GM18867 (cell line): ENCODE data around the gene VPS4A.
"Not testable (repeated sequence)": the region's sequence is repeated elsewhere in the genome, so short reads cannot be mapped to it uniquely, and the experiment has no call there.

Source experiments
- ATAC-seq: cut with Tn5 transposase; IDR thresholded peaks from one replicate; pipeline ENCODE4 v1.9.1; 2021; ENCODE audit warnings: mild to moderate bottlenecking, moderate library complexity; ENCODE audit not compliant: unreplicated experiment

The VPS4A gene

DNA sequence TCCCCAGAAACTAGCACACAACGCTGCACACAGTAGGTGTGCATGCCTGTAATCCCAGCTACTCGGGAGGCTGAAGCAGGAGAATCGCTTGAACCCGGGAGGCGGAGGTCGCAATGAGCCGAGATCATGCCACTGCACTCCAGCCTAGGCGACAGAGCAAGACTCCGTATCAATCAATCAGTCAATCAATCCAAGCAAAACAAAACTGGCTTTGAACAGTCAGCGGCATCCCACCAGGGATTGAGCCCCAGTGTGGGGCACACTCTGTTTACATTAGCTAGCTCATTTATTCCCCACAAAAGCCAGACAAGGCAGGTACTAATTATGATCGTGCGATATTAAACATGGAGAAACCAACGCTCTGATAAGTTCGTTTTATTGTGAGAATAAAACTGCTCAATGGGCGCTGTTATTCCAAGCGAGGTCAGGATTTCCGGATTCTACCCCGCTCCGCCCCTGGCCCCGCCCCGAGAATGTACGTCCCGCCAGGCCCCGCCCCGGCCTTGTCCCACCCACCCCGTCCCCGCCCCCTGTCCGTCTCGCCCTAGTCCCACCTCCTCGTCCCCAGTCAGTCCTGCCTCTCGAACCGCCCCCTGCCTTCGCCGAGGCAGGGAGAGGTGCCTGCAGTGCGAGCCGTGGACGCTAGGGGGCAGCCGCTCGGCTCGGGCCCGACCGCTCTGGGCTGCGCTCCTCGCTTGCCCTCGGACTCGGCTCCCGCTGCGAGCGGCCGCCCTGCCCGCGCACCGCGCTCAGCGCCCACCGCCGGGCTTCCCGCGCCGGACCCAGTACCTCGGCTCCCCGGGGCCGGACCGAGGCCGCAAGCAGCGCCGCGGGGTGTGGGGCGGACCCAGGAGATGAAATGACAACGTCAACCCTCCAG lies at the start of gene VPS4A:
TSS of gene VPS4A (plus strand) at position 698 of the 880 bp plus-strand sequence. CDS start at position 860, 162 bp downstream.
- ATAC-seq, result peak; percentile 90

DNA sequence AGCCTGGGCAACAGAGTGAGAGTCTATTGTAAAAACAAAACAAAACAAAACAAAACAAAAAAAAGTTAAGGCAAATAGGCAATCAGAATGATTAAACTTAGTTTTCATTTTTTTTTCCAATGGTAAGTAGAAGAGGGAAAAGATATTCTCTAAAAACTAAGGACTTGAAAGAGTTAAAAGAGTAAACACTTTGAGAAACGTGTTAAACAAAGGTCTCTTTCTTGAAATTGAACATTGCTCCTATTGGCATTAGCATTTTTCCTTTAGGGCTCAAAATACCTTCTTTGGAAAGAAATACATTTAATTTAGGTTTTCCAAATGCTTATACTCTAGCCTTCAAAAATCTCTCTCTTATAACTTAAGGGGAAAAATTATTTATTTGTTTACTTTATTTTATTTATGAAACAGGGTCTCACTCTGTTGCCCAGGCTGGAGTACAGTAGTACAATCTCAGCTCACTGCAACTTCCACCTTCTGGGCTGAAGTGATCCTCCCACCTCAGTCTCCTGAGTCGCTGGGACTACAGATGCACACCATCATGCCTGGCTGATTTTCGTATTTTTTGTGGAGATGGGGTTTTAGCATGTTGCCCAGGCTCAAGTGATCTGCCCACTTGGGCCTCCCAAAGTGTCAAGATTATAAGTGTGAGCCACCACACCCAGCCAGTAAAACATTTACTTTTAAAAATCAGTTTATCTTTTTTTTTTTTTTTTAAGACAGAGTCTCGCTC lies 44.7 kb upstream of the VPS4A start:
- no peak for ATAC-seq

DNA sequence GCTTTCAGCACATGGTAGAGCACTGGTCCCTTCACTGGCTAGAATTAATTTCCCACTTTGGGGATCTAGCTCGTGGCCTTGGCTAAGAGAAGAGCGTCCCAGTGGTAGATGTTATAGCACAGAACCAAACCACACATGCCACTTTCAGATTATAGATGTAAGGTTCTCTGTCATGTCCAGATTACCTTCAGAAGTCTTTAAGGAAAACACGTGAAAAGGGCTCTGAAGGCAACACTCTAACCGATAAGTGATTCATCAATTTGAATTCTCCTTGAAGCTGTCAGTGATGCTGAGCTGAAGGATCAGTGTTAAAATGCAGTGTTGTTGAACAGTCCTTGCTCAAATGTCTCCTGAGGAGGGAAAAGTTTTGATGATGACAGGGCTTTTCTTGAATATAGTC lies 43.5 kb upstream of the VPS4A start:
- no peak for ATAC-seq

DNA sequence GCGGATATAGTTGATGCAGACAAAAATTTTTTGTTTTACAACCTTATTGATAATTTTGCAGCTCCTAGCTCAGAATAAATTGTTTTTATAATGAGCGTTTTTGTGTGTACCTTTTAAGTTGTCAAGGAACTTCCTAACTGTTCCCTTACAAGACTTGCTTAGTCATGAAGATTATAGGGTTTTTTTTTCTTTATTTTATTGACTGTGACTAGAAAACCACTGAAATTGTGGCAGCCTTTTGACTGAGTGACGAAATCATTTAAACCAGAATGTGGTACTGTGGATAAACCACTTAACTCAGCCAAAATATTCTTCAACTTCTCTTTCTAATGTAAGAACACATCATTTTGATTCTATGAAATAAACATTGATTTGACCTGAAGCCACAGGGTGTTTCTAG lies 40.8 kb upstream of the VPS4A start:
- ATAC-seq, result no peak

DNA sequence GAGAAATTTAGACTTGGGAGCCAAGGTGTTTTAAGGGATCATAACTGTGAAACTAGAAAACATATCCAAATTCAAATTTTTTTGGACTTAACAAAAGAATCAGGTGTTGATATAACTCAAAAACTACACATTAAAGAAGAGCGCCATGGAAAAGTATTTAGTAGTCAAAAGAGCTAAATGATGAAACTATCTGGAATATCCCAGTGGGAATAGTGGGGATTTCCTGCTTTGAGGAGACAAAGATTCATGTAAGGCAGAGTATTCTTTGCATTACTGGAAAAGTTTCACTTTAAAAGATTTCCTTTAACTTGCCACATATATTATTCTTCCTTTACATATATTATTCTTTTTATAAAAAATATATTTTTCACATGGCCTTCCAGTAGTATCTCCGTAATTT lies 40.3 kb upstream of the VPS4A start:
- ATAC-seq, result no peak

DNA sequence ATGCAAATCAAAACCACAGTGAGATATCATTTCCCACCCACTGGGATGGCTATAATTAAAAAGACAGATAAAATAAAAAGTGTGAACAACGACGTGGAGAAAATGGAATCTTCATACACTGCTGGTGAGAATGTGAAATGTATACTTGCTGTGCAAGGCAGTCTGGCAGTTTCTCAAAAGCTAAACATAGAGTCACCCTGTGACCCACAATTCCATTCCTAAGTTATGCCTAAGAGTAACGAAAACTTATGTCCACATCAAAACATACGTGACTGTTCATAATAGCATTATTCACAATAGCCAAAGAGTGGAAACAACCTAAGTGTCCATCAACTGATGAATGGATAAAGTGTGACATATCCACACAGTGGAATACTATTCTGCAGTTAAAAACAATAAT lies 38.1 kb upstream of the VPS4A start:
- ATAC-seq, result no peak

DNA sequence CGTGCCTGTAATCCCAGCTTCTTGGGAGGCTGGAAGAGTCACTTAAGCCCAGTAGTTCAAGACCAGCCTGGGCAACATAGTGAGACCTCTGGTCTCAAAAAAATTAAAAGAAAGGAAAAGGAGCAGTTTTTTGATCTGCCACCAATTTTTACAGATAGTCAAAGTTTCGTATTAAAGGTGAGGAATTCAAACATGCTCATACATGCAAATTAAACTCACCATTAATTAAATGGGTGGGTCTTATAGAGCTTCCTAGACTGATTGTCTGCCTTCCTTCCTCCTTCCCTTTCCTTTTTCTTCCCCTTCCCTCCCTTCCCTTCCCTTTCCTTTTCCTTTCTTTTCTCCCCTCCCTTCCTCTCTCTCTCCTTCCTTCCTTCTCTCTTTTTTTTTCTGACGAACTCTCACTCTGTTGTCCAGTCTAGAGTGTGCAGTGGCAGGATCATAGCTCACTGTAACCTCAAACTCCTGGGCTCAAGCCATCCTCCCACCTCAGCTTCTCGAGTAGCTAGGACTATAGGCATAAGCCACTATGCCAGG lies 36.4 kb upstream of the VPS4A start:
- no peak for ATAC-seq

DNA sequence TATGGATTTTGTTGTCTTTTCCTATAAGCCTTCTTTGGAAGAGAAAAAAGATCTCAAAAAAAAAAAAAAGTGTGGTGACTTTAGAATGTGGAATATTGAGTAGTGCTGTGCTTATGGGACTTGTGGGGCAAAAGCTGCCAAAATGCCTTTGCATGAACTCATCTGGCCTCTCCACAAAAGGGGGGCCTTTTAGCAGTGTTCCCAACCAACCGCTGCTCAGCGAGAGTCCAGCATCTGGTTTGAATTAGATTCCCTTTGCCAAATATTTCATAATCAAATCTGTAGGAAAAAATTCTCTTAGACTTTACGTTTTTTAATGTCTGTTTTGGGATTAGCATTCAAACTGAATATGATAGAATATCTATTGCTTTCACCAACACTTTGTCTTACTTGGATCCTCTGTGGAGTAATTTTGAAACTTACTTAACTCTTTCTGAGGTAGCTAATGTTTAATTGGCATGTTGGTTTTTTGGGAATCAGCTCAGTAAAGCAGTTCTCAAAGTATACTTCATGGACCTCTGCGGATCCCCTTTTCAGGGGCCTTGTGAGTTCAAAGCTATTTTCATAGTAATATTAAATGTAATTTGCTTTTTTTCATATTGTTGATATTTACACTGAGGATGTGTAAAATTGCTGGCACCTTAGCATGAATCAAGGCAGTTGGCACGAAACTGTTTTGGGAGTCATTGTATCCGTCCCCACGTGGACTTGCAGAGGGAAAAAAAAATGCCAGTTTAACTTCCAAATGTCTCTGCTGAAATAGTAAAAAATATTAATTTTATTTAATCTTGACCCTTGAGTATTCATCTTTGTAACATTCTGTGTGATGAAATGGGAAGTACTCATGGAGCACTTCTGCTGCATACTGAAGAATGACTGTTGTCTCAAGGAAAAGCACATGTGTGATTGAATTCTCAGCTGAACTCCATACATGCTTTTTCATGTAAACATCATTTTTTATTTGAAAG lies 34.7 kb upstream of the VPS4A start:
- ATAC-seq, result no peak

DNA sequence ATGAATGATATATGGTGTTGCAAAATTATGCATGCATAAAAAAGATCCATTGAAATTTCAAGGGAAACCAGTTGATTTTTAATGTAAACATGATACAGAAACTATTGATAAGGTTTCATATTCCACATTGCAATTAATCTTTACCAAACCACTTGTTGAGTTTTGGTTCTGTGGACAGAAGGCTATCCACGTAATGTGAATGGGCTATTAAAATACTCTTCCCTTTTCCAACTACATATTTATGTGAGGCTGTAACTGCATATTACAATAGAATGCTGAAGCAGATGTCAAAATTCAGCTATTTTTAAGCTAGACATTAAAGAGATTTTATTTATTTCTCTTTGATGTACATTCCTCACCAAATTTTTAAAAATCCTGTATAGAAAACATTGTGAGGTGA lies 33.7 kb upstream of the VPS4A start:
- ATAC-seq, result no peak

DNA sequence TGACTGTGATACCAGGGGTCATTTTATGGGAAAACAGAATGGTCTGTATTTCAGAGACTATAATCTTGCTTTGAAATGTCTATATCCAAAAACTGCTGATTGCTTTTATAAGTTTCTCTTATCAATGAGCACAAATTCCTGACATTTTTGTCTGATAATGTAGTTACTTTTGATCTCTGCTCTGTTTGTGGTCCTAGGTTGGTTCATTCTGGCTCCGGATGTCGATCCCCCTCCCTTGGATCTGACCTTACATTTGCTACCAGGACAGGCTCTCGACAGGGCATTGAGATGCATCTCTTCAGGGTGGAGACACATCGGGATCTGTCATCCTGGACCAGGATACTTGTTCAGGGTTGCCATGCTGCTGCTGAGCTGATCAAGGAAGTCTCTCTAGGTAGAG lies 27.3 kb upstream of the VPS4A start:
- no peak for ATAC-seq

DNA sequence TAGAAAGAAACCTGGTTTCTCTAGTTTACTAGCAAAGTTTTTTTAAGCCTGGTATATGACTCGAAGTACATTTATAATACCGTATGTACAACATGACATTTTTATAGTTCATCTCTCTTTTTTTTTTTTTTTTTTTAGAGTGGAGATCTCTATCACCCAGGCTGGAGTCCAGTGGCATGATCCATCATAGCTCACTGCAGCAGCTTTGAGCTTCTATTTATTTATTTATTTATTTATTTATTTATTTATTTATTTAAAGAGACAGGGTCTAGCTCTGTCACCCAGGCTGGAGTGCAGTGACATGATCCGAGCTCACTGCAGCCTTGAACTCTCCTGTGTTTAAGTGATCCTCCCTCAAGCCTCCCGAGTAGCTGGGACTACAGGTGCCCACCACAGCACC lies 25.9 kb upstream of the VPS4A start:
- no peak for ATAC-seq

DNA sequence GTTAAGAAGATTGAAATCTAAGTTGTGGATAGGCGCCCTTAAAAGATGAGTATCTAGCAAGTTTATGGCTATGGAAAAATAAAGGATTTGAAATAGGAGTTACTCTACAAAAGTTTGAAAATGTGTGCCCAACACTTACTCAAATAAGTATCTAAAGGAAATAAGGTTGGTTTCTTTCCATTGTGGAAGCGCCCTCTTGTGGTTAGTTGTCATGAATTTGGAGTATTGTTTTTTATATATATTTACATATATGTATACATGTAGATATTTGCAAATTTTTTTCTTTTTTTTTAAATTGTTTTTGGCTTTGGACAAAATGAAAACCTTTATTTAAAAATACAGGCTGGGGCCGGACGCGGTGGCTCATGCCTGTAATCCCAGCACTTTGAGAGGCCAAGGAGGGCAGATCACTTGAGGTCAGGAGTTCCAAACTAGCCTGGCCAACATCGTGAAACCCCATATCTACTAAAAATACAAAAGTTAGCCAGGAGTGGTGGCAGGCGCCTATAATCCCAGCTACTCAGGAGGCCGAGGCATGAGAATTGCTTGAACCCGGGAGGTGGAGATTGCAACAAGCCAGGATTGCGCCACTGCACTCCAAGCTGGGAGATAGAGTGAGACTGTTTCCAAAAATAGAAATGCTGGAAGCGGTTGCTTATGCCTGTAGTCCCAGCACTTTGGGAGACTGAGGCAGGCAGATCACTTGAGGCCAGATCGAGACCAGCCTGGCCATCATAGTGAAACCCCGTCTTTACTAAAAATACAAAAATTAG lies 24.0 kb upstream of the VPS4A start:
- ATAC-seq, result no peak

DNA sequence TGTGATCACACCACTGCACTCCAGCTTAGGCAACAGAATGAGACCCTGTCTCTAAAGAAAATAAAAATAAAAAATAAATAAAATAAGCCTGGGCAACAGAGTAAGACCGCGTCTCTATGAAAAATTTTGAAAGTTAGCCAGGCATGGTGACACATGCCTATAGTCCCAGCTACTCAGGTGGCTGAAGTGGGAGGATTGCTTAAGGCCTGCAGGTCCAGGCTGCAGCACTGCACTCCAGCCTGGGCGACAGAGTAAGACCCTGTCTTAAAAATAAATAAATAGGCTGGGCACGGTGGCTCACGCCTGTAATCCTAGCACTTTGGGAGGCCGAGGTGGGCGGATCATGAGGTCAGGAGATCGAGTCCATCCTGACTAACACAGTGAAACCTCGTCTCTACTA lies 19.5 kb upstream of the VPS4A start:
- ATAC-seq, result not testable (repeated sequence)

DNA sequence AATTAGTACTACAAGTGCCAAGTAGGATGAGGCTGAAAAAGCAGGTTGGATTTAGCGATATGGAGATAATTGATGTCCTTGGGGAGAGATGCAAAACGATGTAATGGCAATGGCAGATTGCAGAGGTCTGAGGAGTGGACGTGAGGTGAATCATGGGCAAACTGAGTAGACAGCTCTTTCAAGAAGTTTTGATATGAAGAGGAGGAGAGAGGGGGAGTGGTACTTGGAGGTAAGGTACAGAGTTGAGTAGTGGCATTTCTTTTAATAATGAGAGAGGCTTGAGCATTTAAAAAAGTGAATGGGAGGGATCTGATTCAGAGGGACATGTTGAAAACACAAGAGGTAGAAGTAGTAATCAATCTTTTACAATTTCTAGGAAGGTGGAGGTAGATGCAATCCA lies 17.7 kb upstream of the VPS4A start:
- no peak for ATAC-seq

DNA sequence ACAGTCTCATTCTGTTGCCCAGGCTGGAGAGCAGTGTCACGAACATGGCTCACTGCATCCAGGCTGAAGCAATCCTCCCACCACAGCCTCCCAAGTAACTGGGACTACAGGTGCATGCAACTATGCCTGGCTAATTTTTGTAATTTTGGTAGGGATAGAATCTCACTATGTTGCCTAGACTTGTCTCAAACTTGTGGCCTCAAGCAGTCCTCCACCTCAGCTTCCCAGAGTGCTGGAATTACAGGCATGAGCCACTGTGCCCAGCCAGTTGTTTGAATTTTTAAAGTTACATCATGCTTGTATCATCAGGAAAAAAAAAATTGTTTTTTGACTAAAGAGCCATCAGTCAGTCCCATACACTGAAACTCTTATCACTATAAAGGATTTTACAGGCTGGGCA lies 17.1 kb upstream of the VPS4A start:
- ATAC-seq, result no peak

DNA sequence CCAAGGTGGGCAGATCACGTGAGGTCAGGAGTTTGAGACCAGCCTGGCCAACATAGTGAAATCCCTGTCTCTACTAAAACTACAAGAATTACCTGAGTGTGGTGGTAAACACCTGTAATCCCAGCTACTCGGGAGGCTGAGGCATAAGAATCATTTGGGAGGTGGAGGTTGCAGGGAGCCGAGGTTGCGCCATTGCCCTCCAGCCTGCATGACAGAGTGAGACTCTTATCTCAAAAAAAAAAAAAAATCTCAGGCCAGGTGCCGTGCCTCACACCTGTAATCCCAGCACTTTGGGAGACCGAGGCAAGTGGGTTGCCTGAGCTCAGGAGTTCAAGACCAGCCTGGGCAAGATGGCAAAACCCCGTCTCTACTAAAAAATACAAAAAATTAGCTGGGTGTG lies 14.4 kb upstream of the VPS4A start:
- not testable (repeated sequence) for ATAC-seq

DNA sequence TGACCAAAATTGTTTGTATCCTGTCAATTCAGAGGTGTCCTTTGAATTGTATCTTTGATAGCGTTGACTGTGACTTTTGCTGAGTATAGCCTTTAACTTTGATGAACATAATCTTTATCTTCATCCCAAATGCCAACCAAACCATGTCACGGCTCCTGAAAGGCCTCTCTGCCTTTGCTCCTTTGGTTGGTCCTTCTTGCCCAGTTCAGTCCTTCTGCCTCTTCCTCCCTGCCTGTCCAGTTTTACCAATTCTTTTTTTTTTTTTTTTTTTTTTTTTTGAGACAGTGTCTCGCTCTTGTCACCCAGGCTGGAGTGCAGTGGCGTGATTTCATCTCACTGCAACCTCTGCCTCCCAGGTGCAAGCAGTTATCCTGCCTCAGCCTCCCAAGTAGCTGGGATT lies 12.9 kb upstream of the VPS4A start:
- no peak for ATAC-seq

DNA sequence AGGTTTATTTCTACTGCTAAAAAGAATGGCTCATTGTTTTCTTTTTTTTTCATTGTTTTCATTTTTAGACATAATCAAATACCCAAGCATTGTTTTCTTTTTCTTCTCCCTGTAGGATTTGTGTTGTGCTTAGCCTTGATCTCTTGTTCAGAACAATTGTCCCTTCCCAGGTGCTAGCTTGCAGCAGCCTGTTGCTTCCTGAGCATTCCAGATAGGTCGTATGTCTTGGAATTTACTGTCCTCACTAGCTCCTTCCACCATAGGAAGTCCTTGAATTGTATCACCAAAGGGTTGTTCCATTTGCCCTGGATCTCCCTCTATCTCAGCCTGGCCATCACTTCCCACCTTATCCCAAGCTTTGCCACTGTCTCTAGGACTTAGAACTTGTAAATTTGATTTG lies 10.0 kb upstream of the VPS4A start:
- no peak for ATAC-seq

DNA sequence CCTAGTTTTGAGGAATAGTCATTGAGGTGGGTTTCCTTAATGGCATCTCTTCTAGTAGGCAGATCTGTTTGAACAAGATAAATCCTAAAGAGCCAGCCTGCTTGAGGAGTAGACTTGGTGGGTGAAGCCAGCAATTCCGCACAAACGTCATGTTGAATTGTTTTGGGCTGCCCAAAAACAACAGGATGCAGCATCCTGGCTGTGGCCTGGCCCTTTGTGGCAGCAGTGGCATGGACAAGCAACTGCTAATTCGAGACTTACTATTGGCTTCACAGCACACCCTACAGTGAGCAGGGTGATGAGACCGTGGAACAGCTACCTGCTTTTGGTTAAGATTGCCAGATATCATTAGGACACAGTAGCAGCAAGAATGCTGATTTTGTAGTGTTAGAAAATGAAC lies 9.3 kb upstream of the VPS4A start:
- no peak for ATAC-seq

DNA sequence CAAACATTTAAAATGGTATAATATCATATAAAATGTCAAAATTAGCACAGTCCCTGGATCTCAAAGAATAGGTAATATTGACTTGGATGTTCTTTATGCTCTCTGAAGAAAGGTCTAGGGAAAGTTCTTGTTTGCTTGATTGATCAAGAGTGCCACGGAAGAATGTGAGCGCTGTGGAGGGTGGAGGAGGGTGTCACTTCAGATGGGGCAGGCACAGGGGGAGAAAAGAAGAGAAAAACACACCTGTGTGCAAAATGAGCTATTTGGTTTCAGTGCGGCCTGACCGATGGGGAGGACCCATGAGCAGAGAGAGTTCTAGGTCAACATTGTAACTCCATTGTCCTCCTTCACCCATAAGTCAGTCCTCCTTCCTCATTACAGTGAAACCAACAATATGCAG lies 8.8 kb upstream of the VPS4A start:
- ATAC-seq, result no peak
